Kidney glomerular epithelial cell (primary cell): ENCODE data around the gene TRIM2.

ENCODE experiments used
- DNase-seq: peaks from one replicate; lab custom pipeline; 2025; lab: John Stamatoyannopoulos, UW

TRIM2 gene

GRCh38 chr4:153333874-153334273, 129.6 kb downstream of the TRIM2 start:
- DNase-seq = peak; percentile 9

DNA sequence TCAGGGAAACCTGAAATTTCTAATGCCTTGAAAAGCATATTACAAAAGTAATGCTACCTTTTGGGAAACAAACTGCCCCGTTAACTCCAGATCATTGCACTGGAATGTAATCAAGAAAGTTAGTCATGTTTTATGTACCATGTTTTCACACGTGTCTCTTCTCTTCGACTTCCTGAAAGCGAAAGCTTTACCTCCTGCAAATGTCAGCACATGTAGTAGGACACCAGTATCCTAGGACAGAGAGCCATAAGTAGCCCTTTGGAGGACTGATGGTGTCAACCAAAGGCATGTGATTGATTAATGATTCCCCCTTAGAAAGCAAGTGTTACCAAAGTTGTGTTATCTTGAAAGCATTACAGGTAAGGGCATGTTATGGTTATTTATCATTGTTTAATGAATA, 131.4 kb downstream of the TRIM2 start:
- DNase-seq = no peak

DNA sequence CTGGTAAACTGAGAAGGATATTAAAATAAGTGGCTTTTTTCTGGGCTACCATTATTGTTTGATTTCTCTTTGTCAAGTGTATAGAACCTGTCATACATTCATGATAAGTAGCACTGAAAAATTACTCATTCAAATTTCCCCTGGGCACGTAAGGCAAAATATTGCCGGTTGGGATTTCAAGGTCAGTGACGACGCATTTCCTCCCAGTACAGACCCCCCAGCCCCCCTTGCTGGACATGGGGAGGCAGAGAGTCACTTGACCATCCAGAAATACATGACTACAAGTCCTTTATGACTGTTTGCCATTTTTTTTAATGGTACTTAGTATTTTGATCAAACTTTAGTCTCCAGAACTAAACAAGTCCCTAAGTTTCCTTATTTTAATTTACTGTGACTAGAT, 133.4 kb downstream of the TRIM2 start:
- DNase-seq = no peak

- DNase-seq = peak; percentile 23
These were observed 137.4 kb downstream of the TRIM2 start for GRCh38 chr4:153341575-153342090.

DNA sequence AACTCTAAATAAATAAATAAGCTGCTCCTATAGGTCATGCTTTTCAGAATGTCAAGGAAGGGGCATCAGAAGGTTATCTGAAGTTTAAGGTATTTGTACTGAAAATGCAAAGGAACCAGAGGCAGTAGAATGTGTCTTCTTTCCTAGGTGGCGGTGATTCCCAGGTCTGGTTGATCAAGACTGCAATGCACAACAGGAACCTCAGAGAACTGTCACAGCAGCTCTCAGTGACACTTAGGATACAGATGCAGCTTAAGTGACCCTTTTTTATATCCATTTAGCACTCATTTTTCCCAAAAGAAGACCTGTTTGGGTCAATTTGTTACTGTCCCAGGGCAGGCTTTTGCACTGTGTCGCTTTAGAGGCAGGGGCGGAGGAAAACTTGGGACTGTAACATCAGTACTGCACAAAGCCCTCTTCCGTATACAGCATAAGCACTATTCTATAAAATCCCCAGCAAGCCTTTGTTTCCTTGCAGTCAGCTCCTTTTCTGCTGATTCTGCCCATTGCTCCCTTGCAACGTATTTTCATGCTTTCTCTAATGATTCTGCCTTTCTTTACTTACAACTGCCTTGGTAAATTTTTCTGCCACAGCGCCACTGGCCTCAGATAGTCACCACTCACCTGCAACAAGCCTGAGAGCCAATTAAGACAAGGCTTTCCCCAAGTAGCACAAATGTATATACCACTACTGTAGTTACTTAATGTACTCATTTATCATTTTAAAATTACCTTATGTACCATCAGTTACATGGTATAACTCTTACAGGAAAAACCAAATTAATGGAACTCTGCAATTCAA, 138.7 kb downstream of the TRIM2 start:
- DNase-seq = no peak

- peak; percentile 41 for DNase-seq
These were observed 140.1 kb downstream of the TRIM2 start, which contains the start of gene MND1 for GRCh38 chr4:153344131-153345011. MND1 (plus strand) TSS chr4:153344688; CDS start chr4:153344738, 50 bp downstream.

DNA sequence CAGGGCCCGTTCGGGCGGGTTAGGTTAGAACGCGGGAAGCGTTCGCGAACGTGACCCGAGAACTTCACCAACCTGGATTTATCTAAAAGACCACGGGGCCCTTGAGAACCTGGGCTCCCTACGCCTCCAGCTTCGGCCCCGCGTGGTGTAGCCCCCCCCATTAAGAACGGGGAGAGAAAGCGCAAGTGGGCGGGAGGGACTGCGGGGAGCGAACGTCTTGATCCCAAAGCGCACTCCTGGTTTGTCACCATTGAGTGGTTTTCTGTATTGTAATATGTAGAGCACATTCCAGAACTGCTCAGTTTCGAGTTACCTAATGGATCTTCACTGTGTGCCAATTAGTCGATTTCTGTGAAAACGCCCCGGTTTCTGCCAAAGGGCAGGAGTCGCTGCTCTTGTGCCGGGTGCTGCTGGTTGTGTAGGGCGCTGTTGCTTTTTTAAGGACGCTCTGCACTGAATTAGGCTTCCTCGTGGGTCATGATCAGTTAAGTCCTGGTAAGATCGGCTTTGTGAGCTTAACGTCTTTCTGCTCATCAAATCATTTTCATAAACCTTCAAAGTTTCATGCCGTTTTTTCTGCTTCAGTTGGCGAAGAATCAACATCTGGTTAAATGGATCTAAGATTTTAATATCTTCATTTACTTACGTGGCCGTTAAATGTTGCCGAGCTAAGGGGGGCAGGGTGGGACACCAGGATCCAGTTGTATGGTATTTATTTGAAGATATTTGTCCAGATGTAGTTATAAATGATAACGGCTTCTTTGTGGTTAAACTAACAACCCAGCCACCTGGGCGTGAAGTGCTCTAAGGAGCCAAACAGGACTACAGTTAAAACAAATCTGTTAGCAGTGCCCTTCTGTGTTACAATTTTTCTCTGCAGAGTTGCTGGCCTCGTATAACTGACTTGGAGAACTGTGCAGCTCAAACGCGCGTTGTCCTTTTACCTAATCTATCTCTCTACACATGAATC, 141.1 kb downstream of the TRIM2 start:
- DNase-seq = peak; percentile 67

DNA sequence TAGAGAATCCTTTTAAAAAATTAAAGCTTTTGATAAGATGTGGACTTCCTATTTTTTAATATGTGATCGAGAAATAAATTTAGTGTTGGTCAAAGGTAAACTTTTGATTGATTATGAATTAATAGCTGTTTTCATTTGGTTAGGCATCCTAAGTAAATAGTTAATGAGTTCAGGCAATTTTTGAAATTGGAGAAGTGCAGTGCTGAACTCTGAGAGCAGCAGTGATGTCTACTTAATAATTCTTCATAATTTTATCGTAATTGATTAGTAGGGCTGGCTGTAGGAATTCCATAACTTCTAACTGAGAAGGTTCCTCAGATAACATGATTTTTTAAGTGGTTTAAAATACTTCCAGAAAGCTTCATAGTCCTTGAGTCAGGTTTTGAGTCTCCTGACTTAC, 141.8 kb downstream of the TRIM2 start:
- DNase-seq = no peak

DNA sequence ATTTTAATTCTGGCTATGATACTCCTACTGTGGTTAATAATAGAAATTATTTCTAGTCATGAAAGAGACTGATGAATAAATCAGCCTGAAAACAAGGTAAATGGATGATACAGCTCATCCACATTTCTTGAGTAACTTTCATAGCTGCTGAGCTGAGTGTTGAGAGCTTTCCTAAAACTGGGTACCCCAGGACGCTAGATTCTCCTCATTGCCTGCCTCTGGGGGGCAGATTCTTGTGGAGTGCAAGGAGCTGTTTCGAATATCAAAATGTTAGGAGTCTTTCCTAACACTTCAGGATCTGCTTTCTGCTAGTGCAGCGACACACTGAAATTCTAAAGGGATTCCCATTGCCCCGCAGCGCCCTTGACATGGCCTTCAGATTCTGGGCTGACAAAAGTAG, 142.3 kb downstream of the TRIM2 start:
- no peak for DNase-seq

GRCh38 chr4:153347117-153347516, 142.9 kb downstream of the TRIM2 start:
- no peak for DNase-seq

DNA sequence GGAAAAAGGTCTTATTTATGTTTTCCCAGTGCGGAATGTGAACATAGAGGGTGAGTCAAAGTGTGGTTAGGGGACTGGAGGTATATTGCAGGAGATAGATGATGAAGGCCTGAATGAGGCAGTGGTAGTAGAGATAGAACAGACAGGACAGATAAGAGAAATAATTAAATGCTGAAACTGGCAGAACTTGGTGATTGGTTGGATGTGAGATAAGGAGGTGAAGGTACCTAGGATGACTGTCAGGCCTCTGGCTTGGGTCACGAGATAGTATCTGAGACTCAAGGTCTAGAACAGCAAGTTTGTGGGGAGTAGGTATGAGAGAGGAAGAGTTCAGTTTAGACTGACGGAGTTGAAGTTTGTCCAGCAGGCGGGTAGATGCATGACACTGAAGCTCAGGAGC, 143.8 kb downstream of the TRIM2 start:
- no peak for DNase-seq

DNA sequence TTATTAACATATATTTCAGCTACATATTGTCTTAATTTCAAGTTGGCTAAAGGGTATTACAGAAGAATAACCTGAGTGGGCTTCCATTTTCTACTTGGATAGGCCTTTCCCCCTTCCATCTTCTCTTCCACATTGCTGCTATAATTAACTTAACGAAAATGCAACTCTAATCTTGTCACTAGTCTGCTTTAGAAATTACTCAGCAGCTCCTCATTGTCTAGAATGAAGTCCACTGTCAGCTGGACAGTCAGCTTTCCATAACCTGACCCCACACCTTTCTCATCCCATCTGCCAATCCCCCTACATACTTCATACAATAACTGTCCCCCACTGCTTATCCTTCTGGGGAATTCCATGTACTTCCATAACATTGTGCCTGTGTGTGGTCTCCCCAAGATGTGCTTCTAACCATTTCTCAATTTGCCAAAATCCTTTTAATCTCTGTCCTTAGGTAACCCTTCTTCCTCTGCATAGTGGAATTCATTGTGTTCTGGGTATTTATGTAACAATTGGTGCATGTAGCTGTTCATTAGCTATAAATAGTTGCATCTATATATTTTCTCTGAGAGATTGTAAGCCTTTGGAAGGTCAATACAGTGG, 145.1 kb downstream of the TRIM2 start:
- DNase-seq = no peak

GRCh38 chr4:153362184-153362583, 157.9 kb downstream of the TRIM2 start:
- DNase-seq = peak; percentile 19

DNA sequence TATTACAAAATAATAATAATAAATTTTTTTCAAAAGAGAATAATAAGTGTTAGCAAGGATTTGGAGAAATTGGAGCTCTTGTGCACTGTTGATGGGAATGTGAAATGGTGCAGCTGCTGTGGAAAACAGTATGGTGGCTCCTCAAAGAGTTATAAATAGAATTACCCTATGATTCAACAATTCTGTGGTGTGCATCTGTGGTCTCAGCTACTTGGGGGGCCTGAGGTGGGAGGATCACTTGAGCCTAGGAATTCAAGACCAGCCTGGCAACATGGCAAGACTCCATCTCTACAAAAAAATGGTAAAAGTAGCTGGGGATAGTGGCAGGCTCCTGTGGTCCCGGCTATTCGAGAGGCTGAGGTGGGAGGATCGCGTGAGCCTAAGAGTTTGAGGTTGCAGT, 159.8 kb downstream of the TRIM2 start:
- DNase-seq = no peak

- no peak for DNase-seq
These were observed 160.8 kb downstream of the TRIM2 start for GRCh38 chr4:153365003-153365402.

- no peak for DNase-seq
These were observed 162.2 kb downstream of the TRIM2 start for GRCh38 chr4:153366486-153366885.

DNA sequence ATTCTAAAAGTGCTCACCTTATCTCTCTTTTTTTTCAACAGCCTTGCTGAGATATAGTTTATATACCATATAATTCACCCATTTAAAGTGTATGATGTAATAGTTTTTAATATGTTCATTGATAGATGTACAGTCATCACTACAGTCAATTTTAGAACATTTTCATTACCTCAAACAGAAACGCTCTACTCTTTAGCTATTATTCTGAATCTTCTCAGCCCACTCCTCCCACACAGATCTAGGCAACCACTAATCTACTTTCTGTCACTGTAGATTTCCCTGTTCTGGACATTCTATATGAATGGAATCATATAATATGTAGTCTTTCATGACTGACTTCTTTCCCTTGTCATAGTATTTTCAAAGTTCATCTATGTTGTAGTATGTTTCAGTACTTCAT, 162.8 kb downstream of the TRIM2 start:
- DNase-seq = no peak

DNA sequence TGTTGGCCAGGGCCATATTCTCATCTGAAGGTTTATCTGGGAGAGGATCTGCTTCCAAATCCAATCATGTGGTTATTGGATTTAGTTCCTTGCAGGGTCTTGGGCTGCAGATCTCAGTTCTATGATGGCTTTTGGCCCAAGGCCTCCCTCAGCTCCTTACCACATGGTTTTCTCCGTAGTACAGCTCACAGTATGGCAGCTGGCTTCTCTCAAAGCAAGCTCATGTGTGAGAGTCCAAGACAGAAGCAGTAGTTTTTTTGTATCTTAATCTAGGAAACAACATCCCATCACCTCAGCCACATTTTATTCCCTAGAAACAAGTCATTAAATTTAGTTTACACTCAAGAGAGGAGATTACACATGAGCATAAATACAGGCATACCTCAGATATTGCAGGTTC, 164.8 kb downstream of the TRIM2 start:
- no peak for DNase-seq

GRCh38 chr4:153371701-153372234, 167.5 kb downstream of the TRIM2 start:
- DNase-seq = no peak

DNA sequence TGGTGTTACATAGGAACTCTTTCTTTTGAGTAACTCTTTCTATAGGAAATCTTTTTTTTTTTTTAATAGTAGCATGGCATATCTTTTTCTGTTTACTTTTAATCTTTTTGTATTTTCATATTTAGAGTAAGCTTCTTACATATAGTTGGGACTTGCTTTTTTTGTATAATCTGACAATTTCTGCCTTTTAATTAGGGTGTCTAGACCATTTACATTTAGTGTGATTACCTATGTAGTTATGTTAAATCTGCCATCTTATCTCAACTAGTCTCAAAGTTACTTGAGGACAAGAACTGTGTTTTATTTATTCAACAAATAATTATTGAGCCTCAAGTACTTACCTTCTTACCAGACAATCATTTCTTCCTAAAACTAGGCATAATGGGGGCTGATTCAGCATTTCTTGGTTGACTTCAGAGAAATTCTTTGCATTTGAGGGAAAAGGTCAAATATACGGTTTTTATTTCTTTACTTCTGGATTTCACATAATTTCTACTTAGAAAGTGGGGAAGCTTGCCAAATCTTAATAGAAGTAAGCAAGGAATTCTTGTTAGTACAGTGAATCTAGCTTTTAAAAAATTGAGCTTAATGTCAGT, 168.8 kb downstream of the TRIM2 start:
- no peak for DNase-seq

DNA sequence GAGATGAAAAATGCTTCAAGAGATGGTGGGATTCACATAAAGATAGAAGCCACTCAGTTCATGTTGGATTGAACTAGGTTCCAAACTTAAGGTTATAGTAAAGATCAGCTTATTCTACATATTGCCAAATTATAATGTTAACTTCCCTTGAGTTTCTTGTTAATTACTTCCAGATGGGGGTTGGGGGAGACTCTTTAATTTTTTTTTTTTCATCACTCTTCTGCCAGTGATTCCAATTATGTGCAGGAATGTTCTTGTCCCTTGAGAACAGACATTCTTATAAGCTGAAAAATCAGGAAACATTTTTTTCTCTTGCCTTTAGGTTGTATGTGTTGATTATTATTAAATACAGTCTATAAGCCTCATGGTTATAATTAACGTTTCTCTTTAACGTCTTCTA, 170.2 kb downstream of the TRIM2 start:
- DNase-seq = no peak
